HG03159 (cell line): Measurements from ENCODE around the gene PTPRT.
"Not testable (repeated sequence)": the region's sequence is repeated elsewhere in the genome, so short reads cannot be mapped to it uniquely, and the experiment has no call there.

Experiments used
- ATAC-seq: cut with Tn5 transposase; IDR thresholded peaks from one replicate; pipeline ENCODE4 v1.9.1; 2021; ENCODE audit warnings: mild to moderate bottlenecking, moderate library complexity; ENCODE audit not compliant: unreplicated experiment

Gene PTPRT

DNA sequence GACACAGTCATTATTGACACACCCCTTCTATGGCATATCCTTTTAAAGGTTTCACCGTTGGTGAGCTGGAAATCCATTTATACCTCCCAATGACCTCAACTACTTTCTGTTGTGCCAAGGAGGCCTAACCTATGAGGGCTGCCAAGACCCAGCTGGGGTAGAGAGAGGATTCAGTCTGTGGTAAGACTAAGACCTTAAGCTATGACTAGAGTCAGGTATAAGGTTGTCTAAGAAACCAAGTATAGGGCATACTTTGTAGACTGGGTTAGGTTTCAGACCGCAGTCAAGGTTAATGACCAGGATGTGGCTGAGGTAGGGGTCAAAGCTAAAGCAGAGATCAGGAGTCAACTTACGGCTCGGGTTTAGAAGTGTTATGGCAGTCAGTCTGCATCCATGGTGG is 930.3 kb downstream of the PTPRT start:
- ATAC-seq: no peak

GRCh38 chr20:42258564-42259302 is 931.0 kb downstream of the PTPRT start:
- ATAC-seq: no peak

GRCh38 chr20:42255821-42256220 is 933.9 kb downstream of the PTPRT start:
- no peak for ATAC-seq

DNA sequence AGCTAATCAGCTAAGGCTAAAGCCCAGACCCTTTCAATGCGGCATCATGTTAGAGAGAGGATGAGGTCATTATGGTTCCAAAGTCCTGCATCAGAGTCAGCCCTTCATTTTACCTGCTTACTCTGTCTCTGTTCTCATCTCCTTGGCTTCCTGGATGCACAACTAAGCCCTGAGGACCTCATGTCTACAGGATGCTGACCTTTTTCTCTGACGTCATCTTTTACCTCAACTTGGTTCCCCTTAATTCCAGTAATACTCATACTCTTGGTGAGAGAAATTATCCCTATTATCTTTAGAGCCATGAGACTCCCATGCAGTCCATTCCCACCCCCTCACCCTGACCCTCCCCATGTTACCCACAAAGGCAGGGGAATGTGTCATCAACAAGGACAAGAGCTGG is 935.0 kb downstream of the PTPRT start:
- ATAC-seq: no peak

GRCh38 chr20:42252116-42252515 is 937.6 kb downstream of the PTPRT start:
- no peak for ATAC-seq

DNA sequence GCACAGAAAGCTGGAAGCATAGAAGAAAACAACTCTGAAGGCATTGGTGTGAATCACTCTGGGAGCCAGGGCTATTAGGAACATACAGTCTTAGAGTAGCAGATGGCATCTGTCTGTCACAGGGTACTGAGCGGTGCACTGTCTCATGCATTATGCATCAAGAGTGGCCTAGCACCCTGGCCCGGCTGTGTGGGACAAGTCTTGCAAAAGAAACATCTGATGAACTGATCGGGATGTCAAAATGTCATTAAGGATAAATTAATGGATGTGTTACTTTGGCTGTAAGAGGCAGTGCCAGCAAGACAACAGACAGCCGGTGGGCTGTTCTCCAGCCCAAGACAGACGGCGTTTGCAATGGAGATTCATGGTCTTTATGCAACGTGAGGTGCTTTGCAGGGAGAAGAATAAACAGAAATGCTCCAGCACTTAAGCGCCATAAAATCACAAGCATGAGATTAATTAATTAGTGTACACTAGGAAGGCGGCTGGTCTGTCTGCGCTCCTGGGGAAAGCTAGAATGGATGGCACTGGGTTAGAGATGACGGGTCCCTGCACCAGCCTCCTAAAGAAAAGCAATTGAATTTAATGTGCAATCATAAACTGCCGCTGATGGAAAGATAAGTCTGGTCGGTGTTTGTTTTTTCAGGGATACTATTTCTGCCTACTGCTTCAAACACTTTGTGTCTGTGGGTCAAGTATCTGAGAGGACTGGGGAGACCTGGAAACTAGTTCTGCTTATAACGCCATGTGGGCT is 970.9 kb downstream of the PTPRT start:
- no peak for ATAC-seq

- no peak for ATAC-seq
Measured at GRCh38 chr20:42214074-42214473, 975.6 kb downstream of the PTPRT start.

GRCh38 chr20:42212391-42212790 is 977.3 kb downstream of the PTPRT start:
- ATAC-seq: no peak

DNA sequence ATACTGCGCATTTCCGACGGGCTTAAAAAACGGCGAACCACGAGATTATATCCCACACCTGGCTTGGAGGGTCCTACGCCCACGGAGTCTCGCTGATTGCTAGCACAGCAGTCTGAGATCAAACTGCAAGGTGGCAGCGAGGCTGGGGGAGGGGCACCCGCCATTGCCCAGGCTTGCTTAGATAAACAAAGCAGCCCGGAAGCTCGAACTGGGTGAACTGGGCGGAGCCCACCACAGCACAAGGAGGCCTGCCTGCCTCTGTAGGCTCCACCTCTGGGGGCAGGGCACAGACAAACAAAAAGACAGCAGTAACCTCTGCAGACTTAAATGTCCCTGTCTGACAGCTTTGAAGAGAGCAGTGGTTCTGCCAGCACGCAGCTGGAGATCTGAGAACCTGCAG is 983.1 kb downstream of the PTPRT start:
- ATAC-seq: not testable (repeated sequence)

GRCh38 chr20:42204109-42204660 is 985.5 kb downstream of the PTPRT start:
- ATAC-seq: no peak

- no peak for ATAC-seq
Measured at GRCh38 chr20:42197599-42197998, 992.1 kb downstream of the PTPRT start.

DNA sequence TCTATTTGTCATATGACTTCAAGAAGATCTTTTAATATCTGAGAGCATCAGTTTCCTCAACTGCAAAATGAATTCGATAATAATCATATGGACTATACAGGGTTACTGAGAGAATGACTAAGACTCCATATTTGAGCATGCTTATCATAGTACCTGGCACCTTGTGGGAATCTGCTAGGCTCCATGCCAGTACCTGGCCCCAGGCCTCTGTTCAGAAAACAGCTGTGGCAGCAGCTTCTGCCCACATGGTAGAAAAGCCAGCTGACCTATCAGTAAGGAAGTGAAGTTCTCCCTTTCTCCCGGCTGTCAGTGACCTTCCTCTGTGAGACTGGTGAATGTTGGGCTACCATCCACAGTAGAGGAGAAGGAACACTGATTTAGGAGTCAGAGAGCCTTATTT is 996.6 kb downstream of the PTPRT start:
- no peak for ATAC-seq

DNA sequence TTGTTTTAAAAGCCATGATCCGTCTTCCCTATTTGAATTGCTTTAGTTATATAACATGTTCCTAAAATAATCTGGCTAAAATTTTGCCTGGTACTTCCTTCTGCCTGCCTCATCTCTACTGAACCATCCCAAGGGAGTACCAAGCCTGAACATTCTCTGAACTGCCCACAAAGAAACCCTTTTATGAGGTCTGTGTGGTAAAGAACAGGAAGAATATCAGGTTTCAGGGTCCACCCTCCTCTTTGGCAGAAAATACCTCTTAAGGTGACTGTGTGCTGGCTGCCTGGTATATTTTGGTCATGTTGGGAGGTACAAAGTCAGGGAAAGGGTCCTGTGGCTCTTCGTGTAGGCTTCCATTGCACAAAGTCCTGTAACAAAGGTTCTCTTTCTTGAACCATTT is 997.4 kb downstream of the PTPRT start:
- ATAC-seq: no peak

DNA sequence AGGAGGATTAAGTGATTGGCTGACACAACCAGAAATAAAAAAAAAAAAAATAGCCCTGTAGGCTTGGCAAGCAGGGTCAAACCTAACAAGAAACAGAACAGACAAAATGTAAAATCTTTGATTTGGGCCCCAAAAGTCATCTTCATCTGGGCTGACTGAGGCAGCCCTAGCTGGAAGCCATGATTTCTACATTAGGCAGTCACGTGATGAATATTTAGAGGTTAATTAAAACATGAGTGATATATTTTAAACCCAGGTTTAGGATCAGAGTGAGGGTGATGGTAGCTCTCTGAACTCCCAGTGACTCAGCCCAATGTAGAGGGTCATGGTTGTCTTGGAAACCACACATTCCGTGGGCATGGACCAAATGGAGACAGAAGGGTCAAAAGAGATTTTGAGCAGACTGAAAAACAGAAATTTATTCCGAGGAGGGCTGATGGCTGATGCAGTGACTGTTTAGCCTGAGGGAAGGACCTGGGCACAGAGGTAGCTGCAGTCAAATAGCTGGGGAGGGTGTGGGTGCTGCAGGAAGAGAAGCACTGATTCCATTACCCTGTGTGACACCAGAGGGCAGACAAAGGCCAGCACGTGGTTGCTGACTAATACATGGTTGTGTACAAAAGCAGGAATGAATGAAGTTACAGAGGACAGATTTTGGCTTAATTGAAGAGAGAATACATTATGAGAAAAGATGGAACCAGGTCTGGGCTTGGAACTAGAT is 998.4 kb downstream of the PTPRT start:
- ATAC-seq: no peak

DNA sequence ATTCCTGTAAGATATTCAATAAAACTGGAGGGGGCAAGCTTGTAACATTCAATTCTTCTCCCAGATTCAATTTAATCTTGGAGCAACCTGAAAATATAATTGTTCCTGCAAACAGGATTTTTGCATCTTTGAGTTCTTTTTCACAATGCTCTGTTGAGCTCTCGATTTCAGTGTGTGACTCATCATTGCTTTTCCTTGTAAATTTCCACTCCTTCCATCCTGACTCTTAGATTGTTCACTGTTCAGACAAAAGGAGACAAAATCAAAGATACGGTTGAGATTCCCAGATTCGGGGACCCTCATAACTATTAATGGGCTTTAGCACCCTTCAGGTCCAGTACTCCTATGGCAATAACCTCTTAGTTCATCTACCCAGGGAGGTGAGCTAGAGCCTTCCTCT is 999.6 kb downstream of the PTPRT start:
- no peak for ATAC-seq

DNA sequence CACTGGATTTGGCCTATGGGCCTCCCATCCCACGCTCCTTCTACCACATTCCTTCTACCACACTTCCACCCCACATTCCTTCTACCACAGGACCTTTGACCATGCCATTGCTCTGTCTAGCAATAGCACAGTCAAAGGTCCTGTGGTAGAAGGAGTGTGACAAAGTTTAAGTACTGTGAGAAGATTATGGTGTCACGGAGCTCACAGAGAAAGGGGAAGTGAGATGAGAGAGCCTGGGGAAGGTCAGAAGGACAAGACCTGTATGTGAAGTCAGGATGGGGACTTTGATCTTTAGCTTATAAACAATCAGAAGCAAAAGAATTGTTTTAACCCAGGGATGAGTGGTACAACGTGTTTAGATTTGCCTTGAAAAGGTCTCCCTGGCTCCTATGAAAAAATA is 1003.4 kb downstream of the PTPRT start:
- no peak for ATAC-seq

DNA sequence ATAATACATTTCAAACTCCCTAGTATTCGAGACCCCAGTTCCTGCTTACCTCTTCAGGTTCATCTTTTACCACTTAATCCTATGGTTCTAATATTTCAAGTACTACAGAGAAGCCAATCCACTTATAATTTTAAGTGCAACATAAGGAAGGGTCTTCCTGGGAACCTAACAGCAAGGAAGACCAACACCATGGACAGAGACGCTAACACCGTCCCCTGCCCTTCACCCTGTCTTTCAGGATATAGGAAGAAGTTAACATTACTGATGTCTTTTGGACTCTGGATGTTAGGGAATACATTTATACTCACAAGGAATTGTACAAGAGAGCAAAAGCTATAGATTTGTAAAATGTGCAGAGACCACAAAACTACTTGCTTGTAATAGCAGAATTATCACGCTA is 1006.6 kb downstream of the PTPRT start:
- ATAC-seq: no peak

- ATAC-seq: no peak
Measured at GRCh38 chr20:42181064-42181463, 1008.6 kb downstream of the PTPRT start.

DNA sequence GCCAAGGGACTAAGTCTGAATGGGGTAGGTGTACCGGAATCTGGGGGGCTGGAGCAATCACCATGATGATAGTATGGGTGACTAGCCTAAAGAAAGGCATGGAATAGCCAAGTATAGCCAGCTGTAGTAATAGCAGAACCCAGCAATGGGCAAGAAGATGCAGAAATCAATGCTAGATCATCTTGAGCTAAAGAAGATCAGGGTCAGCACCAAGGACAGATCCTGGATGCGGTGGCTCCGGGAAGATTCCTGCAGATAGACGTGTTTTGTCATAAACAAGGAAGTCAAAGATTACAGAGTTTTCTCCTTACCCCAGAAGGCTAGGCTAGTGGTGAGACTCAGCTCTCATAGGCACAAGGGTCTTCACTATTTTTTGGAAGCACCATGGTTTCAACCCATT is 1009.9 kb downstream of the PTPRT start:
- no peak for ATAC-seq

- ATAC-seq: no peak
Measured at GRCh38 chr20:42173440-42173839, 1016.3 kb downstream of the PTPRT start.

DNA sequence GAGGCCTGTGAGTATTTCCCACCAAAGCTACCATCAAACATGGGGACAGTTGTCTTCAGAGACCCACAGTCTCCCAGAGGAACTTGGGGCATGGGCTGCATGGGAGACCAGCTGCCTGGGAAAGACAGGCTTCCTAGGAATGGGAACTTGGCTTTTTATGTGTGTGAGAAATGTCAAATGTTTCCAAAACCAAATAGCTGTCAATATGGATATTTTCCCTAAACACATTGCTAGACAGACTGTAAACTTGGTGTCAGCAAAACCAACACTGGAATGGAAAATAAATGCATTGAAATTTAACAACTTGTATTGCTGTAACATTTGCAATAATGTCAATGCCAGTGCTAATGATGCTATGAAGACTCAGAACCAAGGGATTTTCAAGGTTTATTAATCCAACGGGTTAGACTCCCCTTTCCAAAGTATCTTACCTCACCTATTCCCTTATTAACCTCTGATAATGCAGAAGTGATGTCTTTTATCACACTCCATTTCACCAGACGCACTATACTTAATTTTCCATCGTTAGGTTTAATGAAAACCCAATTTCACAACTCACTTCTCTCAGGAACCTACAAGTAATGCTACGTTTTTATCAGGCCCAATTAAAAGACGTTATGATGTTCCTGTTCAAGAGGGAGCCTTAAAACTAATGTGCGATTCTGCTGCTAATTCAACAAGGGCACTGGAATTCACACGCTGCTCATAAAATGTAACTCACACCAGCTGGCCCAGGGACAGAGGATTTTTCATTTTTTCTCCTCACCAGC is 1025.4 kb downstream of the PTPRT start:
- ATAC-seq: no peak
